B cell (primary cell): ENCODE measurements around the gene PHPT1. TPM values are rescaled to one million over a fixed set of nuclear protein-coding genes. Genes with fewer than 3 reads are reported as not detected.
"Not testable (repeated sequence)": the region's sequence is repeated elsewhere in the genome, so short reads cannot be mapped to it uniquely, and the experiment has no call there.

Experiments
- ATAC-seq: fragments of 200-7000 bp; cut with Tn5 transposase; one replicate; pipeline ENCODE4 v1.10.0; 2021; ENCODE audit warnings: low read depth, mild to moderate bottlenecking, moderate number of reproducible peaks, moderate library complexity
- CTCF ChIA-PET: fragments of 350-600 bp; sonication (Branson Sonifier 250); formaldehyde crosslinking; loops from one replicate; lab custom pipeline; 2021; ENCODE audit warnings: antibody characterized with exemption, inconsistent platforms; lab: Charles Lee
- POLR2A ChIA-PET: fragments of 350-600 bp; sonication (Branson Sonifier 250); formaldehyde crosslinking; loops from one replicate; lab custom pipeline; 2021; ENCODE audit warnings: antibody characterized with exemption; lab: Charles Lee
- DNase-seq: peaks from one replicate; pipeline ENCODE4 v3.0.0; 2013
- H2AFZ ChIP-seq: 2 replicates; pipeline ENCODE4 v1.6.1; 2012; ENCODE audit warnings: mild to moderate bottlenecking, low read depth, low read length; ENCODE audit not compliant: insufficient read depth, poor library complexity, severe bottlenecking
- H3K27ac ChIP-seq, 2 donors: 1 replicate in 1 of 2; 2 replicates in 1 of 2; pipeline ENCODE4 v1.5.1; 2012 to 2013; ENCODE audit warnings: low read length in 2 of 2, mild to moderate bottlenecking in 2 of 2, moderate library complexity in 1 of 2
- H3K27me3 ChIP-seq, 4 experiments: fragments of 200-600 bp in 1 of 4; sonication (generic) in 1 of 4; replicated peaks in 1 of 4; 1 replicate in 2 of 4; 2 replicates in 2 of 4; pipeline versions ENCODE4 v1.6.1 to v1.7.0; 2013 to 2016; ENCODE audit warnings: low read length in 3 of 4, mild to moderate bottlenecking in 2 of 4, mixed read lengths in 1 of 4, moderate library complexity in 1 of 4; ENCODE audit not compliant: insufficient read depth in 4 of 4, control insufficient read depth in 3 of 4; ENCODE audit errors: control extremely low read depth in 1 of 4
- H3K36me3 ChIP-seq, 2 experiments: replicated peaks in 1 of 2; 1 replicate in 1 of 2; 2 replicates in 1 of 2; pipeline versions ENCODE4 v1.6.1 to v1.7.1; 2013; ENCODE audit warnings: low read length in 1 of 2; ENCODE audit not compliant: insufficient read depth in 2 of 2, control insufficient read depth in 1 of 2; ENCODE audit errors: control extremely low read depth in 1 of 2, extremely low read depth in 1 of 2
- H3K4me1 ChIP-seq, 2 donors: fragments of 200-600 bp in 1 of 2; sonication (generic) in 1 of 2; 1 replicate in 1 of 2; 2 replicates in 1 of 2; pipeline versions ENCODE4 v1.5.1 to v1.6.1; 2013 to 2017; ENCODE audit warnings: low read length in 2 of 2; ENCODE audit not compliant: control insufficient read depth in 2 of 2, insufficient read depth in 2 of 2
- H3K4me2 ChIP-seq: replicated peaks from 2 replicates; pipeline ENCODE3; 2012; ENCODE audit warnings: mild to moderate bottlenecking, low read depth, low read length; ENCODE audit not compliant: poor library complexity, severe bottlenecking
- H3K4me3 ChIP-seq, 5 experiments: fragments of 200-600 bp in 1 of 5; sonication (generic) in 1 of 5; 1 replicate in 3 of 5; 2 replicates in 2 of 5; pipeline versions ENCODE4 v1.5.1 to v1.7.0; 2011 to 2016; ENCODE audit warnings: low read length in 4 of 5, mild to moderate bottlenecking in 4 of 5, low read depth in 2 of 5, control low read depth in 1 of 5, moderate library complexity in 1 of 5; ENCODE audit not compliant: insufficient read depth in 1 of 5; ENCODE audit errors: control extremely low read depth in 1 of 5, extremely low read depth in 1 of 5
- H3K79me2 ChIP-seq: fragments of 200-600 bp; sonication (generic); one replicate; pipeline ENCODE4 v1.6.0; 2016; ENCODE audit warnings: low read length; ENCODE audit not compliant: control insufficient read depth, insufficient read depth
- H3K9ac ChIP-seq: fragments of 200-600 bp; sonication (generic); 2 replicates; pipeline ENCODE4 v1.6.1; 2017; ENCODE audit warnings: mild to moderate bottlenecking, low read length, moderate library complexity
- H3K9me3 ChIP-seq, 3 donors: one replicate each; pipeline versions ENCODE4 v1.6.1 to v1.7.1; 2013; ENCODE audit warnings: low read length in 2 of 3; ENCODE audit not compliant: control insufficient read depth in 2 of 3, insufficient read depth in 1 of 3; ENCODE audit errors: control extremely low read depth in 1 of 3
- H4K20me1 ChIP-seq: 2 replicates; pipeline ENCODE4 v1.6.0; 2012; ENCODE audit warnings: mild to moderate bottlenecking, low read length; ENCODE audit not compliant: insufficient read depth, control insufficient read depth, poor library complexity, severe bottlenecking
- H3K27ac Mint-ChIP-seq: one replicate; pipeline ENCODE4 v1.8.0; 2021; ENCODE audit warnings: mixed read lengths
- H3K27me3 Mint-ChIP-seq: one replicate; pipeline ENCODE4 v1.8.0; 2021; ENCODE audit warnings: mixed read lengths
- H3K4me1 Mint-ChIP-seq: one replicate; pipeline ENCODE4 v1.8.0; 2021; ENCODE audit warnings: mixed read lengths
- H3K4me3 Mint-ChIP-seq: one replicate; pipeline ENCODE4 v1.8.0; 2021; ENCODE audit warnings: mixed read lengths
- H3K9me3 Mint-ChIP-seq: one replicate; pipeline ENCODE4 v1.8.0; 2022; ENCODE audit warnings: mixed read lengths; ENCODE audit not compliant: insufficient read depth
- CTCF ChIP-seq: fragments of 200-600 bp; IDR thresholded peaks from one replicate; pipeline ENCODE4 v1.8.0; 2022; ENCODE audit warnings: antibody characterized with exemption, mild to moderate bottlenecking
- EZH2 ChIP-seq: IDR thresholded peaks from 2 replicates; pipeline ENCODE4 v1.6.1; 2012; ENCODE audit warnings: borderline replicate concordance, low read depth, mild to moderate bottlenecking, moderate library complexity, low read length; ENCODE audit not compliant: insufficient read depth, poor library complexity, severe bottlenecking
- WGBS: methylation state at CpG from one replicate; pipeline ENCODE4 v1.1.5; 2013; ENCODE audit warnings: missing lambda C conversion rate; ENCODE audit not compliant: insufficient coverage; 5-methylcytosine and 5-hydroxymethylcytosine counted together
- intact Hi-C: fragments of 100-400 bp; cut with micrococcal nuclease; formaldehyde crosslinking; loops from one replicate; pipeline ENCODE4 v1.10.0; 2022
- polyA plus RNA-seq: library from polyadenylated mRNA; depleted of rRNA; stranded (reverse); fragments of >200 nt; gene quantifications from 2 replicates; pipeline ENCODE4 v1.2.3, GENCODE V29; 2012
- total RNA-seq, 2 donors: library from RNA; stranded (reverse); fragments of 120-200 nt in 1 of 2; gene quantifications; 1 replicate in 1 of 2; 2 replicates in 1 of 2; pipeline versions ENCODE4 v1.2.3 to v1.2.4, GENCODE V29; 2013 to 2022

The PHPT1 gene
- total and polyA plus RNA-seq, 2 donors (not counting 1 experiment from before 2014, with no cell fraction given) = 36.5 to 37.2 TPM

DNA sequence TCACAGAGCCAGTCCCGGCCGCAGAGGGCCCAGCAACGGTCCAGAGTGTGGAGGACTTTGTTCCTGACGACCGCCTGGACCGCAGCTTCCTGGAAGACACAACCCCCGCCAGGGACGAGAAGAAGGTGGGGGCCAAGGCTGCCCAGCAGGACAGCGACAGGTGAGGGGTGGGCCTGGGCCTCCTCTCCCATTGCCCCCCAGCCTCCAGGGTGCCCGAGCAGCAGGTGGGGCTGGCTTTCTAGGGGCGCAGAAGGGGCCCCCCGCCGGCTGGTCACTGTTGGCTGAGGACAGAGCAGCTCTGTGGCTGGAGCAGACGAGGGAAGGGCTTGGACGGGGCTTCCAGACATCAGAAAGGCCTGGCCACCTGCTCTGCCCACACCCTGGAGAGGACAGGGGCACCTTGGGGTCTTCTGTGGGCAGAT is 11.3 kb upstream of the PHPT1 start:
- H3K4me1 Mint-ChIP-seq, H3K79me2 ChIP-seq, H3K9me3 Mint-ChIP-seq, ATAC-seq, H3K4me2 ChIP-seq, DNase-seq, H3K9ac ChIP-seq, CTCF ChIA-PET, H3K4me3 Mint-ChIP-seq, H3K36me3 ChIP-seq, H4K20me1 ChIP-seq, H3K27me3 ChIP-seq, H3K27me3 Mint-ChIP-seq, H3K27ac Mint-ChIP-seq, POLR2A ChIA-PET, H3K27ac ChIP-seq, H2AFZ ChIP-seq, intact Hi-C loops, H3K9me3 ChIP-seq, H3K4me3 ChIP-seq: not testable (repeated sequence)
- H3K4me1 ChIP-seq = peaks cover 0 to 10% of the 10 kb centered on the region in 2 donors
- over 99% methylated on average over 11 of the region's 15 CpGs for WGBS

DNA sequence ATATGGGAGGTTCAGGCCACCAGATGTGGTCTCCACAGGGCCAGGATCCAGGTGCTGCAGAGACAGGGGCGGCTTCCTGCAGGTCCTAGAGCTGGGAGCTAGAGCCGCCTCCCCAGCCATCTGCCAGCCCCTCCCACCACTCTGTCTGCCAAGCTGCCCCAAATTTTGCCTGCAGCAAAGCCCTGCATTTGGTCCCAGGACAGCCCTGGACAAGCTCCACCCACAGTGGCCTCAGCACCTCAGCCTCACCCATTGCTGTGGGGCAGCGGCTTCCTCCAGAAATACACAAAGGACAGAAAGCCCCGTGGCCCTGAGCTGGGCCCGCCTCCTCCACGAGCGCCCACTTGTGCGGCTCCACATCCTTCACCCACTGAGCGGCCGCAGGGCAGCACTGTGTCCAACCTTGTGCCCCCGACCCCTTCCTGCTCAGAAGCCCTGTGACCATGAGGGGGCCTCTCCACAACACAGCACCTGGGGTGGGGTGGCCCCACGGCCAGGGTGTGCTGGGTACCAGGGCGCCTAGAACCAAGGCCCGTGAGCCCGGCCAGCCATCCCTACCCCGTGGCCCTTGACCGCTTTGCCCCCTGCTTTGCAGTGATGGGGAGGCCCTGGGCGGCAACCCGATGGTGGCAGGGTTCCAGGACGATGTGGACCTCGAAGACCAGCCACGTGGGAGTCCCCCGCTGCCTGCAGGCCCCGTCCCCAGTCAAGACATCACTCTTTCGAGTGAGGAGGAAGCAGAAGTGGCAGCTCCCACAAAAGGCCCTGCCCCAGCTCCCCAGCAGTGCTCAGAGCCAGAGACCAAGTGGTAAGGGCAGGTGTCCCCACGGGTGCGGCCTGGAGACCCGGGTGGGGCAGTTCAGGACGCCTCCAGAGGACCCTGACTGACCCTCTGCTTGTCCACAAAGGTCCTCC is 10.6 kb upstream of the PHPT1 start:
- H3K9ac ChIP-seq = no peak overlapping the region
- no peak overlapping the region for H3K27ac ChIP-seq
- Mint-ChIP-seq H3K9me3 (no peaks in the 10 kb centered on the region), H3K27me3 (no peaks in the 10 kb centered on the region), H3K4me1 (peaks cover 8% of the 10 kb centered on the region), H3K27ac (peak overlapping the region; percentile 20), H3K4me3 (no peak overlapping the region)
- TF ChIP-seq CTCF (no peak), EZH2 (no peak)
- peaks cover 0 to 5% (median 0%) of the 10 kb centered on the region in 4 experiments for H3K27me3 ChIP-seq
- peaks cover 7% of the 10 kb centered on the region for H4K20me1 ChIP-seq
- POLR2A ChIA-PET = no interaction called here
- H3K79me2 ChIP-seq = no peaks in the 10 kb centered on the region
- H3K4me1 ChIP-seq = peaks cover 6 to 17% of the 10 kb centered on the region in 2 donors
- H3K36me3 ChIP-seq = no peaks in the 10 kb centered on the region
- CTCF ChIA-PET = no interaction called here
- intact Hi-C loops = no loop called here
- ATAC-seq (no peak), DNase-seq (no peak)
- WGBS = 93% methylated on average over 28 of the region's 29 CpGs
- H2AFZ ChIP-seq = no peak overlapping the region
- H3K9me3 ChIP-seq = no peaks in the 10 kb centered on the region
- H3K4me2 ChIP-seq = no peak overlapping the region
- H3K4me3 ChIP-seq = no peak overlapping the region
